ENCODE measurements around the gene ERICH3.
"Not testable (repeated sequence)": the region's sequence is repeated elsewhere in the genome, so short reads cannot be mapped to it uniquely, and the experiment has no call there.

Gene ERICH3

DNA sequence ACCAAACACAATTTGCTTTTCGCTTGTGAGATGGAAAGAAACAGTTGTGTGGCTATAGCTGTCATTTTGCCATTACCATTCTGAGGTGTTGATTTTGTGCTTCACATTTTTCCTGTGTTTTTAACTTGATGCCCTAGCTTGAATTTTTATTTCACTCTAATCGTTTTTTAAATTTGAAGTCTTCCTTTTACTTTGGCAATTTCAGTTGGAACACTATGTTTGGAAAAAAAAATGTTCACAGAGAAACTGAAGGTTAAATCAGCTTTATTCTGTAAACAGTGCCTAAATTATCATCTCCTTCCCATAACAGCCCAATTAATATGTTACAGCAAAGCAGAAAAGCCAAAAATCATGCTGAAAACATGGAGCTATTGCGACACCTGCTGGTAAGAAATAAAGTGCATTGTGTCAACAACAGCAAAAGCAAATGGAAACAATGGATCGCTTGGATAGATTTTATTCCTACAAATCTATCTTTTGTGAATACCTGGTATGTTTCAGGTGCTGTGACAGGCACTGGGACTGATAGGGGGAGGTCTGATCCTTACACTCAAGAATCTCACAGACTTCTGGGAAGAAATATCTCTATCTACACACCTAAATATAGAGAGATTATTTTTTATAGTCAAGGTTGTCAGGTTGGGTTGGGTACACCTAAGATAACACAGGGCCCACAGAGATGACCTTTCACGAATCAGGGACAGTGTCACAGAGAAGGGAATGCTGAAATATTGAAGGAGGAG is 16.2 kb upstream of the ERICH3 start:
- Histone ChIP-seq H3K4me1 (ENCODE audit: insufficient read depth, low read length) (peaks cover 5% of the 10 kb centered on the region; the same call in 1 of the 2 replicates), H3K9ac (ENCODE audit: low read depth, low read length) (peak overlapping the region; percentile 34; the same call in 1 of the 2 replicates)

DNA sequence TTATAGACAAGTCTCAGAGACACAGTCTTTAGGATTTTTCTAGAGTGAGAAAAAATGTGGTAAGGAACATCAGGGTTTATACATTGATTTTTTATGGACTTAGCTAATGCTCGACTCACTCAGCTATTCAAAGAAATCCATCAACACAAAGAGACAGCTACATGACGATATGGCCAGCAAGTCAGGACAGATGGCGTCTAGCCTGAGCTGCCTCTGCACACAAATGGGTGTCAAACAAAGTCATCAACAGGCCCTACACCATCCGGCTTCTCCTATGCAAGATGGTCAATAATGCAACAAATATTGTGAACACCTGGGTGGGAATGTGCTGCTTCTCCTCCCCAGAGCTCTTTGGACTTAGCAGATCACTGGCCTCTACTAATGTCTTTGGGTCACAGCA is 13.3 kb upstream of the ERICH3 start:
- Histone ChIP-seq H3K4me1 (ENCODE audit: insufficient read depth, low read length) (peaks cover 5% of the 10 kb centered on the region; the same call in 1 of the 2 replicates), H3K36me3 (ENCODE audit: insufficient read depth, low read length) (no peaks in the 10 kb centered on the region), H3K9me3 (ENCODE audit: control insufficient read depth, insufficient read depth, low read length) (no peaks in the 10 kb centered on the region), H3K9ac (ENCODE audit: low read depth, low read length) (no peak overlapping the region)

More for the DNA sequence above, 16.2 kb upstream of the ERICH3 start:
- Histone ChIP-seq H3K36me3 (ENCODE audit: insufficient read depth, low read length) (no peaks in the 10 kb centered on the region), H3K9me3 (ENCODE audit: control insufficient read depth, insufficient read depth, low read length) (no peaks in the 10 kb centered on the region)

- Histone ChIP-seq H3K9ac (ENCODE audit: low read depth, low read length) (no peak overlapping the region), H3K36me3 (ENCODE audit: insufficient read depth, low read length) (no peaks in the 10 kb centered on the region), H3K9me3 (ENCODE audit: control insufficient read depth, insufficient read depth, low read length) (no peaks in the 10 kb centered on the region), H3K4me1 (ENCODE audit: insufficient read depth, low read length) (no peaks in the 10 kb centered on the region)
These were observed 10.7 kb upstream of the ERICH3 start for GRCh38 chr1:74684301-74684700.

DNA sequence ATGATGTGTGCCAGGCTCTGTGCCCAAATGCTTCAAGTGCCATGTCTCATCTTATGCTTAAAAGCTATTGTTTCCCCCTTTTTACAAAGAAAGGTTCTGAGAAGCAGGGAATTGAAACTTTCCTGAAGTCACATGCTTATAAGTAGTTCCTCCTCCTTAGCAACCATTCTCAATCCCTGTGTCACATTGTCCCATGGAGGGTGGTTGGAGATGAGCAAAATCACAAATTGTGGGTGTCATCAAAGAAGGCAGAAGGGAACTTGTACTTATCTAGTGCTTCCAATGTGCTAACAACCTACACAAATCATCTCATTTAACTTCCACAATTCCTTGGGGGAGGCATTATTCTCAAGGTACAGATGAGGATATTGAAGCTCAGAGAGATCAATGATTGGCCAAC is 10.1 kb upstream of the ERICH3 start:
- Histone ChIP-seq H3K4me1 (ENCODE audit: insufficient read depth, low read length) (no peaks in the 10 kb centered on the region), H3K9ac (ENCODE audit: low read depth, low read length) (no peak overlapping the region), H3K9me3 (ENCODE audit: control insufficient read depth, insufficient read depth, low read length) (no peaks in the 10 kb centered on the region), H3K36me3 (ENCODE audit: insufficient read depth, low read length) (no peaks in the 10 kb centered on the region)

DNA sequence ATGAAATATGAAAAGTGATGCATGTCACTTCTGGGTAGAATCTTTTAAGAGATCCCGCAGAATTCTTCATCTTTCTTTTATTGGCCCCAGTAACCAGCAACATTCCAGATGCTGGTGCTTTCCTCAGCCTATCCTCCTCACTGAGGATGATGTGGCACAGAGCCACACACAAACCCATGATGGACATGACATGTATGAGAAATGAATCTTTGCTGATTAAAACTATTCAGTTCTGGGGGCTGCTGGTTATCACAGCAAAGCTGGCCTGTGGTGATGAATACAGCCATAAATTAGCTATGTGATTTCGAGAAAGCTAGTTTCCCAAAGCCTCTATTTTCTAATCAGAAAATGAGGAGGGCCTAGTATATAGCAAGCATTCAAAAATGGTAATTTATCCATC is 8.3 kb upstream of the ERICH3 start:
- Histone ChIP-seq H3K36me3 (ENCODE audit: insufficient read depth, low read length) (no peaks in the 10 kb centered on the region), H3K4me1 (ENCODE audit: insufficient read depth, low read length) (no peaks in the 10 kb centered on the region), H3K9me3 (ENCODE audit: control insufficient read depth, insufficient read depth, low read length) (no peaks in the 10 kb centered on the region), H3K9ac (ENCODE audit: low read depth, low read length) (no peak overlapping the region)

- Histone ChIP-seq H3K9me3 (ENCODE audit: control insufficient read depth, insufficient read depth, low read length) (no peaks in the 10 kb centered on the region), H3K4me1 (ENCODE audit: insufficient read depth, low read length) (no peaks in the 10 kb centered on the region), H3K36me3 (ENCODE audit: insufficient read depth, low read length) (no peaks in the 10 kb centered on the region), H3K9ac (ENCODE audit: low read depth, low read length) (no peak overlapping the region)
These were observed 7.9 kb upstream of the ERICH3 start for GRCh38 chr1:74681449-74681848.

GRCh38 chr1:74681001-74681400 is 7.4 kb upstream of the ERICH3 start:
- Histone ChIP-seq H3K4me1 (ENCODE audit: insufficient read depth, low read length) (no peaks in the 10 kb centered on the region), H3K36me3 (ENCODE audit: insufficient read depth, low read length) (no peaks in the 10 kb centered on the region), H3K9me3 (ENCODE audit: control insufficient read depth, insufficient read depth, low read length) (no peaks in the 10 kb centered on the region), H3K9ac (ENCODE audit: low read depth, low read length) (no peak overlapping the region)

GRCh38 chr1:74679811-74680210 is 6.2 kb upstream of the ERICH3 start:
- H3K9ac ChIP-seq (ENCODE audit: low read depth, low read length): no peak overlapping the region
- no peaks in the 10 kb centered on the region for H3K9me3 ChIP-seq (ENCODE audit: control insufficient read depth, insufficient read depth, low read length)
- H3K4me1 ChIP-seq (ENCODE audit: insufficient read depth, low read length): 0 out of 2 replicates have a peak, but pooled peaks cover under 1% of the 10 kb centered on the region
- no peaks in the 10 kb centered on the region for H3K36me3 ChIP-seq (ENCODE audit: insufficient read depth, low read length)

GRCh38 chr1:74677926-74678325 is 4.3 kb upstream of the ERICH3 start:
- Histone ChIP-seq H3K36me3 (ENCODE audit: insufficient read depth, low read length) (no peaks in the 10 kb centered on the region), H3K9ac (ENCODE audit: low read depth, low read length) (no peak overlapping the region), H3K9me3 (ENCODE audit: control insufficient read depth, insufficient read depth, low read length) (no peaks in the 10 kb centered on the region), H3K4me1 (ENCODE audit: insufficient read depth, low read length) (0 out of 2 replicates have a peak, but pooled peaks cover 10% of the 10 kb centered on the region)

DNA sequence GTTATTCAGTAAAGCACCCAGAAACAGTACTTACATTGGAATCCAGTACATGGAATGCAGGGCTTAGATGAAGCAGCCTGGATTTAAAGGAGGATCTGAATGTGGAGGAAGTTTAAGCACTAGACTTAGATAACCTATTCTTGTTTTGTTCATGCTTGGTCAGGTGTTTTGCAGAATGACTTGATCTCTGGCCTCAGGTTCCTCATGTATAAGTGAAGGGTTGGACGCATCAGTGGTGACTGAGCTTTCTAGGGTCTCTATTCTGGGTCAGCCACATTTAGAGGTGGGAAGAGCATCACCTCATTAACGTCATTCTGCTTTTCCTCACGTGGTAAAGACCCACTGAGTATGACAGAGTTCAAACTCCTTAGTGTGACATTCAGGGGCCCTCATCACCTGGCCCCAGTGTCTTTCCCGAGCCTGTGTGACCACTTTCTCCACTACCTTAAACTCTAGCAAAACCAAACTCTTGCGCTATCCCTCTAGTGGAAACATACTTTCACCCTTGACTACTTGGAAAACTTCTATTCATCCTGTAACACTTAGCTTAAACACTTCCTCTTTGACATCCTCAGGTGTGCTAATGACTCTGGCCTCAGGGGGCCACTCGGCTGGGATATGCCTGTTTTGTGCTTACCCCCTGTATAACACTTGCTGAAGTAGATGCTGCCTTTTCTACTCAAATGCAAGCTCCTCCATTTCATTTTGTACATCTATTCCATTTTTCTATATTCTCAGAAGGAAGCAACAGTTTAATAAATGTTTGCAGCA is 871 bp upstream of the ERICH3 start:
- H3K4me1 ChIP-seq (ENCODE audit: insufficient read depth, low read length): 0 out of 2 replicates have a peak, but pooled peaks cover 10% of the 10 kb centered on the region
- no peaks in the 10 kb centered on the region; the same call in 1 of the 2 replicates for H3K9me3 ChIP-seq (ENCODE audit: control insufficient read depth, insufficient read depth, low read length)
- H3K36me3 ChIP-seq (ENCODE audit: insufficient read depth, low read length): no peaks in the 10 kb centered on the region
- H3K9ac ChIP-seq (ENCODE audit: low read depth, low read length): peak overlapping the region; percentile 51; the same call in 1 of the 2 replicates

- not testable (repeated sequence) for H3K9me3 ChIP-seq (ENCODE audit: control insufficient read depth, insufficient read depth, low read length); H3K9ac ChIP-seq (ENCODE audit: low read depth, low read length); H3K4me1 ChIP-seq (ENCODE audit: insufficient read depth, low read length); H3K36me3 ChIP-seq (ENCODE audit: insufficient read depth, low read length)
These were observed 2.7 kb downstream of the ERICH3 start for GRCh38 chr1:74670866-74671265.

GRCh38 chr1:74654708-74655107 is 18.9 kb downstream of the ERICH3 start:
- no peak overlapping the region for H3K9ac ChIP-seq (ENCODE audit: low read depth, low read length)
- H3K36me3 ChIP-seq (ENCODE audit: insufficient read depth, low read length): no peaks in the 10 kb centered on the region
- no peaks in the 10 kb centered on the region for H3K9me3 ChIP-seq (ENCODE audit: control insufficient read depth, insufficient read depth, low read length)
- H3K4me1 ChIP-seq (ENCODE audit: insufficient read depth, low read length): no peaks in the 10 kb centered on the region

DNA sequence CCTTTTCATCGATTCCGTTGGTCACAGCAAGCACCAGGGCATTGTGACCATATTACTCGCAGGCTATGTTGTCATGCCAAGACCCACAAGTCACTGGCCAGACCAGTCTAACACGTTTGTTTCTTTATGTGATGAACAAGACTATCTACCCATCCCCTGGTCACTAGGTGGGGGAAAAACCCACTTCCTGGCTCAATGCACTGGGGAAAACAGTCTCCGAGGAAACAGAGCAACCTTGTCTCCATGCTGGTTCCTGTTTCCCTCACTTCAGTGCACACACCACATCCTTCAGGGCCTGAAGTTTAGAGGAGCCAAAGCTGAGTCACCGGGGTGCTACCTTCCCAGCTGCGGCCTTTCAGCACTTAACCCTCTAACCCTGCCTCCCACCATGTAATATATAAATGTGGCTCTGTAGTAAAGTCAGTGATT is 20.9 kb downstream of the ERICH3 start:
- Histone ChIP-seq H3K36me3 (ENCODE audit: insufficient read depth, low read length) (no peaks in the 10 kb centered on the region), H3K9ac (ENCODE audit: low read depth, low read length) (no peak overlapping the region), H3K4me1 (ENCODE audit: insufficient read depth, low read length) (no peaks in the 10 kb centered on the region), H3K9me3 (ENCODE audit: control insufficient read depth, insufficient read depth, low read length) (no peaks in the 10 kb centered on the region)

- no peak overlapping the region for H3K9ac ChIP-seq (ENCODE audit: low read depth, low read length)
- H3K36me3 ChIP-seq (ENCODE audit: insufficient read depth, low read length): no peaks in the 10 kb centered on the region
- H3K9me3 ChIP-seq (ENCODE audit: control insufficient read depth, insufficient read depth, low read length): no peaks in the 10 kb centered on the region
- no peaks in the 10 kb centered on the region for H3K4me1 ChIP-seq (ENCODE audit: insufficient read depth, low read length)
These were observed 23.0 kb downstream of the ERICH3 start for GRCh38 chr1:74650561-74650960.

DNA sequence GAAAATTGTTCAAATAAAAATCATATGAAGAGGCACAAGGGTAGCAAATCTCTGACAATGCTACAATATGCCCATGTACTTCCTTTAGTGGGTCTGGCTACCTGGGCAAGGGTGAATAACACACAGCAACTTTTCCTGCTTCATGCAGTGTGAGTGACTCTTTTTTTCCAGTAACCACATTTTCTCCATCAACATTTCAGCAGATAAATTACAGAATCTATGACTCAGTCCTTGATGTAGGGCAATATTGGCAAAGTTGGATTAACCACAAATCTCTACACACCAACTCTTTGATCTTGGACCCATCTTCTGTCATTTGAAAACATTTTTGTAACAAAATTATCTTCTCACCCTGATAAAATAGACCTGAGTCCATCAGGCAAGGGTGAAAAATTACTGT is 31.7 kb downstream of the ERICH3 start:
- H3K4me1 ChIP-seq (ENCODE audit: insufficient read depth, low read length): 0 out of 2 replicates have a peak, but pooled peaks cover 5% of the 10 kb centered on the region
- H3K9ac ChIP-seq (ENCODE audit: low read depth, low read length): no peak overlapping the region
- H3K36me3 ChIP-seq (ENCODE audit: insufficient read depth, low read length): no peaks in the 10 kb centered on the region
- H3K9me3 ChIP-seq (ENCODE audit: control insufficient read depth, insufficient read depth, low read length): no peaks in the 10 kb centered on the region

All from ES-I3 (cell line).